Fibroblast of lung (primary cell): ENCODE data around the gene DPYD. TPM values are rescaled to one million over a fixed set of nuclear protein-coding genes. Genes with fewer than 3 reads are reported as not detected.
A peak's percentile ranks its signal among the peaks of the same experiment; 100 is the strongest.

Experiments
- DNase-seq, 2 donors: peaks; one replicate each; pipeline versions ENCODE4 v3.0.0 to v3.0.0-alpha.2; 2010; ENCODE audit warnings: low read depth in 2 of 2
- H2AFZ ChIP-seq: 2 replicates; pipeline ENCODE4 v1.5.1; 2012; ENCODE audit warnings: low read length, control low read depth, inconsistent platforms
- H3K27ac ChIP-seq: 2 replicates; pipeline ENCODE4 v1.5.1; 2011; ENCODE audit warnings: low read length, control low read depth; ENCODE audit not compliant: insufficient read depth
- H3K27me3 ChIP-seq: 2 replicates; pipeline ENCODE4 v1.5.1; 2011; ENCODE audit warnings: mild to moderate bottlenecking, low read length; ENCODE audit not compliant: control insufficient read depth, insufficient read depth
- H3K36me3 ChIP-seq: 2 replicates; pipeline ENCODE4 v1.5.1; 2011; ENCODE audit warnings: low read length; ENCODE audit not compliant: control insufficient read depth, insufficient read depth
- H3K4me1 ChIP-seq: 2 replicates; pipeline ENCODE4 v1.5.1; 2011; ENCODE audit warnings: low read length; ENCODE audit not compliant: control insufficient read depth, insufficient read depth; ENCODE audit errors: extremely low read depth
- H3K4me2 ChIP-seq: 2 replicates; pipeline ENCODE4 v1.5.1; 2011; ENCODE audit warnings: low read length, control low read depth; ENCODE audit not compliant: insufficient read depth; ENCODE audit errors: extremely low read depth
- H3K4me3 ChIP-seq, 4 experiments: fragments of 200-600 bp in 1 of 4; sonication (generic) in 1 of 4; replicated peaks in 1 of 4; 2 replicates each; pipeline ENCODE4 v1.5.1; 2011 to 2016; ENCODE audit warnings: low read length in 4 of 4, low read depth in 3 of 4, mild to moderate bottlenecking in 3 of 4, control low read depth in 2 of 4, inconsistent platforms in 1 of 4, mixed read lengths in 1 of 4; ENCODE audit not compliant: insufficient read depth in 1 of 4; ENCODE audit errors: control extremely low read depth in 1 of 4
- H3K79me2 ChIP-seq: 2 replicates; pipeline ENCODE4 v1.5.1; 2012; ENCODE audit warnings: mild to moderate bottlenecking, low read length, inconsistent platforms; ENCODE audit not compliant: control insufficient read depth, insufficient read depth
- H3K9ac ChIP-seq: 2 replicates; pipeline ENCODE4 v1.5.1; 2011; ENCODE audit warnings: mild to moderate bottlenecking, low read length, control low read depth; ENCODE audit not compliant: insufficient read depth
- H3K9me3 ChIP-seq: 2 replicates; pipeline ENCODE4 v1.5.1; 2012; ENCODE audit warnings: low read depth, low read length; ENCODE audit not compliant: control insufficient read depth, insufficient read depth
- H4K20me1 ChIP-seq: 2 replicates; pipeline ENCODE4 v1.5.1; 2011; ENCODE audit warnings: low read length; ENCODE audit not compliant: control insufficient read depth, insufficient read depth; ENCODE audit errors: extremely low read depth
- CTCF ChIP-seq, 2 donors: IDR thresholded peaks in 1 of 2; conservative IDR thresholded peaks in 1 of 2; 1 replicate in 1 of 2; 2 replicates in 1 of 2; pipeline ENCODE4 v1.5.1; 2011 to 2012; ENCODE audit warnings: low read length in 2 of 2, control low read depth in 1 of 2, inconsistent platforms in 1 of 2, low read depth in 1 of 2, mild to moderate bottlenecking in 1 of 2
- EZH2 ChIP-seq: IDR thresholded peaks from 2 replicates; pipeline ENCODE4 v1.5.1; 2012; ENCODE audit warnings: low read length, control low read depth, mild to moderate bottlenecking; ENCODE audit errors: missing control alignments
- polyA plus RNA-seq, 2 donors: library from polyadenylated mRNA; depleted of rRNA in 1 of 2; stranded (reverse) in 1 of 2; unstranded in 1 of 2; fragments of >200 nt; gene quantifications; 2 replicates each; pipeline ENCODE4 v1.2.1, GENCODE V29; 2011 to 2012; ENCODE audit warnings: missing spikeins in 1 of 2
- total RNA-seq: library from RNA; depleted of rRNA; stranded (reverse); fragments of >200 nt; gene quantifications from 2 replicates; pipeline ENCODE4 v1.2.1, GENCODE V29; 2014

The DPYD gene
- total and polyA plus RNA-seq, 2 donors (not counting 1 experiment from before 2014, with no cell fraction given): 32.0 to 63.1 TPM

- no peak overlapping the region for H3K9ac ChIP-seq
- H3K79me2 ChIP-seq: no peaks in the 10 kb centered on the region
- TF ChIP-seq CTCF (conservative IDR thresholded peaks at IDR 0.05 in 1 of 2, IDR thresholded peaks at IDR 0.05 in 1 of 2; ENCODE audit: low read depth in 1 of 2, low read length in 2 of 2) (no peak), EZH2 (no peak)
- no peak overlapping the region for H3K4me2 ChIP-seq
- no peaks in the 10 kb centered on the region for H3K27me3 ChIP-seq
- H3K4me1 ChIP-seq: no peaks in the 10 kb centered on the region
- DNase-seq: no peak
- no peaks in the 10 kb centered on the region for H3K36me3 ChIP-seq
- H2AFZ ChIP-seq: no peak overlapping the region
- H4K20me1 ChIP-seq: no peaks in the 10 kb centered on the region
- H3K27ac ChIP-seq: no peak overlapping the region
- H3K9me3 ChIP-seq: no peaks in the 10 kb centered on the region
- no peak overlapping the region for H3K4me3 ChIP-seq
Measured at GRCh38 chr1:97212671-97213070, 708.2 kb downstream of the DPYD start.

GRCh38 chr1:97210307-97210706, 710.5 kb downstream of the DPYD start:
- peak in 1 of 2 donors; percentile 29 for DNase-seq
- no peaks in the 10 kb centered on the region for H3K9me3 ChIP-seq
- no peaks in the 10 kb centered on the region for H4K20me1 ChIP-seq
- H3K4me2 ChIP-seq: no peak overlapping the region
- H3K4me3 ChIP-seq: no peak overlapping the region
- no peaks in the 10 kb centered on the region for H3K79me2 ChIP-seq
- H3K27me3 ChIP-seq: no peaks in the 10 kb centered on the region
- no peak overlapping the region for H2AFZ ChIP-seq
- TF ChIP-seq EZH2: no peak
- TF ChIP-seq CTCF (conservative IDR thresholded peaks at IDR 0.05 in 1 of 2, IDR thresholded peaks at IDR 0.05 in 1 of 2; ENCODE audit: low read depth in 1 of 2, low read length in 2 of 2): no peak
- no peak overlapping the region for H3K27ac ChIP-seq
- no peaks in the 10 kb centered on the region for H3K4me1 ChIP-seq
- no peak overlapping the region for H3K9ac ChIP-seq
- H3K36me3 ChIP-seq: no peaks in the 10 kb centered on the region

GRCh38 chr1:97209381-97209957, 711.4 kb downstream of the DPYD start:
- peak in 1 of 2 donors; percentile 14 for DNase-seq
- no peaks in the 10 kb centered on the region for H3K9me3 ChIP-seq
- no peaks in the 10 kb centered on the region for H3K27me3 ChIP-seq
- no peak overlapping the region for H3K4me2 ChIP-seq
- no peak overlapping the region for H3K4me3 ChIP-seq
- H3K9ac ChIP-seq: no peak overlapping the region
- H3K79me2 ChIP-seq: no peaks in the 10 kb centered on the region
- H2AFZ ChIP-seq: no peak overlapping the region
- H3K4me1 ChIP-seq: no peaks in the 10 kb centered on the region
- H3K36me3 ChIP-seq: no peaks in the 10 kb centered on the region
- H3K27ac ChIP-seq: no peak overlapping the region
- TF ChIP-seq EZH2 (no peak), CTCF (conservative IDR thresholded peaks at IDR 0.05 in 1 of 2, IDR thresholded peaks at IDR 0.05 in 1 of 2; ENCODE audit: low read depth in 1 of 2, low read length in 2 of 2) (no peak)
- no peaks in the 10 kb centered on the region for H4K20me1 ChIP-seq
